RWPE2 (cell line): ENCODE results near the gene CCDC69.
A peak's percentile ranks its signal among the peaks of the same experiment; 100 is the strongest.

Source experiments
- ATAC-seq: fragments of 200-7000 bp; cut with Tn5 transposase; 3 replicates; pipeline ENCODE4 v1.9.1; 2021; ENCODE audit warnings: low read depth
- DNase-seq: peaks from one replicate; pipeline ENCODE4 v3.0.0-alpha.2; 2020; ENCODE audit warnings: low spot score
- H3K27ac ChIP-seq: fragments of 450-650 bp; 2 replicates; pipeline ENCODE4 v1.5.1; 2017; ENCODE audit warnings: mild to moderate bottlenecking; ENCODE audit not compliant: poor library complexity, severe bottlenecking
- H3K27me3 ChIP-seq: fragments of 250-450 bp; sonication (Bioruptor Pico); 2 replicates; pipeline ENCODE4 v1.5.1; 2021; ENCODE audit warnings: mild to moderate bottlenecking, moderate library complexity; ENCODE audit not compliant: insufficient read depth, poor library complexity, severe bottlenecking
- H3K36me3 ChIP-seq: fragments of 250-450 bp; sonication (Bioruptor Pico); 2 replicates; pipeline ENCODE4 v1.5.1; 2020; ENCODE audit warnings: low read depth, mild to moderate bottlenecking, moderate library complexity
- H3K4me1 ChIP-seq: fragments of 250-450 bp; sonication (Bioruptor Pico); 2 replicates; pipeline ENCODE4 v1.5.1; 2021; ENCODE audit warnings: mild to moderate bottlenecking, moderate library complexity; ENCODE audit not compliant: insufficient read depth, poor library complexity, severe bottlenecking
- H3K4me3 ChIP-seq: fragments of 250-450 bp; sonication (Bioruptor Pico); 2 replicates; pipeline ENCODE4 v1.5.1; 2021; ENCODE audit warnings: mild to moderate bottlenecking, moderate library complexity; ENCODE audit not compliant: severe bottlenecking
- H3K9me3 ChIP-seq: fragments of 250-450 bp; sonication (Bioruptor Pico); 2 replicates; pipeline ENCODE4 v1.5.1; 2021; ENCODE audit warnings: mild to moderate bottlenecking, moderate library complexity; ENCODE audit not compliant: severe bottlenecking
- TF ChIP-seq, protein P1 (sequence below): fragments of 450-650 bp; IDR thresholded peaks from one replicate; pipeline ENCODE4 v1.5.1; 2017; ENCODE audit warnings: mild to moderate bottlenecking, moderate library complexity; ENCODE audit not compliant: poor library complexity, severe bottlenecking

Gene CCDC69

DNA sequence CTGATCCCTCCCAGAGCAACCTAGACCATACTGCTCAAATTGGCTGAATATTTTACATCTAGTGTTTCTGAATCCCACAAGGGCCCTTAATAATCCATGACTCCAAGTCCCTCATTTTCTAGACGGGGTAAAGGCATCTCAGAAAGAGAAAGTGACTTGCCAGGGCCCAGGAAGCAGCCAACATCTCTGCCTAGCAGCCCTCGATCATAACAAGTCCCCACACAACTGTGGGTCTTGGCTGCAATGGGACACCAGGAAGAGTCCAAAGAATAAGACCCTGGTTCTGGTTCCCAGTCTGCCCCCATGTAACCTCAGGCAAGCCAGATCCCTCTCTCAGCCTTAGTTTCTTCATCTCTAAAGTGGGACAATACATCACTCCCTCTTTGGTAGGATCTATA is 72.6 kb downstream of the CCDC69 start:
- DNase-seq (no peak), ATAC-seq (no peak)
- no peak overlapping the region for H3K4me3 ChIP-seq
- TF ChIP-seq, protein P1, sequence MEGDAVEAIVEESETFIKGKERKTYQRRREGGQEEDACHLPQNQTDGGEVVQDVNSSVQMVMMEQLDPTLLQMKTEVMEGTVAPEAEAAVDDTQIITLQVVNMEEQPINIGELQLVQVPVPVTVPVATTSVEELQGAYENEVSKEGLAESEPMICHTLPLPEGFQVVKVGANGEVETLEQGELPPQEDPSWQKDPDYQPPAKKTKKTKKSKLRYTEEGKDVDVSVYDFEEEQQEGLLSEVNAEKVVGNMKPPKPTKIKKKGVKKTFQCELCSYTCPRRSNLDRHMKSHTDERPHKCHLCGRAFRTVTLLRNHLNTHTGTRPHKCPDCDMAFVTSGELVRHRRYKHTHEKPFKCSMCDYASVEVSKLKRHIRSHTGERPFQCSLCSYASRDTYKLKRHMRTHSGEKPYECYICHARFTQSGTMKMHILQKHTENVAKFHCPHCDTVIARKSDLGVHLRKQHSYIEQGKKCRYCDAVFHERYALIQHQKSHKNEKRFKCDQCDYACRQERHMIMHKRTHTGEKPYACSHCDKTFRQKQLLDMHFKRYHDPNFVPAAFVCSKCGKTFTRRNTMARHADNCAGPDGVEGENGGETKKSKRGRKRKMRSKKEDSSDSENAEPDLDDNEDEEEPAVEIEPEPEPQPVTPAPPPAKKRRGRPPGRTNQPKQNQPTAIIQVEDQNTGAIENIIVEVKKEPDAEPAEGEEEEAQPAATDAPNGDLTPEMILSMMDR = no peak
- H3K27me3 ChIP-seq = no peaks in the 10 kb centered on the region
- no peak overlapping the region for H3K27ac ChIP-seq
- H3K4me1 ChIP-seq = peaks cover 11% of the 10 kb centered on the region
- H3K36me3 ChIP-seq = peaks cover 11% of the 10 kb centered on the region
- no peaks in the 10 kb centered on the region for H3K9me3 ChIP-seq

DNA sequence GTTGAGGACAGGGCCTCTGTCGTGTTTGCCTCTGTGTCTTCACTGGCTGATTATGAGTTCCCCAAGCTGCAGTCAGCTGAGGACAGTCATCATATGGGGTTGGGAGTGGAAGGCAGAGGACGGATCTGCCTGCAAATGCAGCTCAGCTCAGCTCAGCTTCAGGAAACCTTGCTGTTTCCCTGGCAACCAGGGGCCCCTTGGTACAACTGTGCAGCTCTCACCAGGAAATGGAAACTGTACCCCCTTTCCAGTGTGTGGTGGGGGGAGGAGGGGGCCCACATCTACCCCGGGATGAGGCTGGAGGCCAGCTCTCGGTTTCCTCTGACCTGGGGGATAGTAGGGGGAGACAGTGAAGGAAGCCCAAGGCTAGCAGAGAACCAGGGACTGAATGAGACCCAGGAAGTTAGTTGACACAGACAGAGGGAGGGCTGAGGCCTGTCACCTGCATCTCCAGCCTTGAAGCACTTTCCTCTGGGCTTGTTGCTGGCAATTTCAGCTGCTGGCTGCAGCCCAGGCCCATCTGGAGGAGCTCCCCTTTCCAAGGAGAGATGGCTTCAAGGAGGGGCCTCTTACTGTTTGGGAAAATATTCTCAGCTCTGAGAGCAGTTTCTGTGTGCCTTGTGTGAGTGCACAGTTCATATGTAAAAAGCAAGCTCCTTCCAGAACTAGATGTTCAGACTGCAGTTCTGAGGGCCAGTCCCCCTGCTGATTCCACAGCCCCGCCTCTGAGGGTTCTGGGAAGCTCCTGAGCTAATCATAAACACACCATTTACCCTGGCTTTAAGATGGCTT is 73.2 kb downstream of the CCDC69 start:
- Histone ChIP-seq H3K4me3 (no peak overlapping the region), H3K27me3 (no peaks in the 10 kb centered on the region), H3K9me3 (no peaks in the 10 kb centered on the region), H3K27ac (no peak overlapping the region), H3K36me3 (peaks cover 17% of the 10 kb centered on the region), H3K4me1 (peaks cover 5% of the 10 kb centered on the region)
- ATAC-seq (peak; percentile 32; the same call in 2 of the 3 replicates), DNase-seq (no peak)
- TF ChIP-seq, protein P1 = no peak

DNA sequence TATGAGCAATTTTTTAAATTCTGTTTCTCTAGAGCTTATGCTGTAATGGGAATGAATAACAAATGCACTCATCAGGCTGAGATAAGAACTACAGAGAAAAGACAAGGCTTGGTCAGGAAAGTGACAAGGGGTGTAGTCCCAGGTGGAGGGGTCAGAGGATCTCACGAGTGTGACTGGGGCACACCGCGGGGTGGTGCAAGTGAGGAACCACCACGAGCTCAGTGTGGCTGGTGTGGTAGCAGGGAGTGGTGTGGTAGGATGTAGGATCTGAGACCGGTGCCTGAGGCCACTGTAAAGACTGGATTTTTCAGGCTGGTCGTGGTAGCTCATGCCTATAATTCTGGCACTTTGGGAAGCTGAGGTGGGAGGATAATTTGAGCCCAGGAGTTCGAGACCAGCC is 75.3 kb downstream of the CCDC69 start:
- H3K4me1 ChIP-seq = no peaks in the 10 kb centered on the region
- ATAC-seq = no peak

DNA sequence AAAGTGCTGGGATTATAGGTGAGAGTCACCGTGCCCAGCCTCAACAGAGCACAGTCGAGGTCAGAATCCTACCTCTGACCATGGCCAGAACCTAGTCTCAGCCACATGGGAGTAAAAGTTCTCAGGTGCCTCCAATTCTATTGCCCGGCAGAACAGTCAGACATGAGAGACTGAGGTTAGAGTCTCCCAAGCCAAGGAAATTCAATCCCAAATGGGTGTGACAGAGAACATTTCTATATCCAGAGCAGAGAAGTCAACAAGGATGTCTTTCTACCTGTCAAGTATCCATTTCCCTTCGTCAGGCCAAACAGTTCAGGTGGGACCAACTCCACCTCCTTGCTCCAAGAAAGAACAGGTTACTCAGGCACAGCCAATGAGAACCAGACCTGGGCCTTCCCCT is 76.9 kb downstream of the CCDC69 start:
- no peaks in the 10 kb centered on the region for H3K9me3 ChIP-seq

More for the DNA sequence above, 75.3 kb downstream of the CCDC69 start:
- H3K4me3 ChIP-seq = no peak overlapping the region
- TF ChIP-seq, protein P1 = no peak
- H3K27ac ChIP-seq = no peak overlapping the region
- H3K9me3 ChIP-seq = no peaks in the 10 kb centered on the region
- peaks cover 25% of the 10 kb centered on the region for H3K36me3 ChIP-seq
- DNase-seq = no peak
- H3K27me3 ChIP-seq = no peaks in the 10 kb centered on the region

More for the DNA sequence above, 76.9 kb downstream of the CCDC69 start:
- H3K27me3 ChIP-seq = no peaks in the 10 kb centered on the region
- TF ChIP-seq, protein P1 = no peak
- DNase-seq (no peak), ATAC-seq (no peak)
- H3K27ac ChIP-seq = no peak overlapping the region
- H3K4me3 ChIP-seq = no peak overlapping the region
- peaks cover 28% of the 10 kb centered on the region for H3K36me3 ChIP-seq
- H3K4me1 ChIP-seq = no peaks in the 10 kb centered on the region
